Effector memory CD8-positive, alpha-beta T cell (primary cell): Measurements from ENCODE around the gene PEX11A.
A peak's percentile ranks its signal among the peaks of the same experiment; 100 is the strongest.

ENCODE experiments used
- ATAC-seq: fragments of 150-1000 bp; cut with Tn5 transposase; replicated peaks from 2 replicates; pipeline ENCODE4 v1.10.0; 2021; ENCODE audit warnings: mild to moderate bottlenecking, moderate library complexity
- DNase-seq, 3 experiments: peaks; one replicate each; pipeline ENCODE4 v3.0.0; 2021
- H3K27ac Mint-ChIP-seq, 2 donors: one replicate each; pipeline ENCODE4 v1.8.0; 2022; ENCODE audit warnings: mild to moderate bottlenecking in 2 of 2, mixed read lengths in 2 of 2, moderate library complexity in 2 of 2
- H3K27me3 Mint-ChIP-seq, 2 donors: one replicate each; pipeline ENCODE4 v1.8.0; 2022; ENCODE audit warnings: mixed read lengths in 2 of 2
- H3K36me3 Mint-ChIP-seq: one replicate; pipeline ENCODE4 v1.8.0; 2022; ENCODE audit warnings: mild to moderate bottlenecking, moderate library complexity, mixed read lengths; ENCODE audit not compliant: insufficient read depth
- H3K4me1 Mint-ChIP-seq, 2 donors: one replicate each; pipeline ENCODE4 v1.8.0; 2022; ENCODE audit warnings: low read depth in 2 of 2, mixed read lengths in 2 of 2
- H3K4me3 Mint-ChIP-seq, 2 donors: one replicate each; pipeline ENCODE4 v1.8.0; 2022; ENCODE audit warnings: mild to moderate bottlenecking in 2 of 2, mixed read lengths in 2 of 2, moderate library complexity in 2 of 2
- H3K9me3 Mint-ChIP-seq, 2 donors: one replicate each; pipeline ENCODE4 v1.8.0; 2022; ENCODE audit warnings: mixed read lengths in 2 of 2
- total RNA-seq, 9 experiments: gene quantifications; one replicate each; lab custom pipeline; 2026; lab: John Stamatoyannopoulos, UW

Gene PEX11A, protein sequence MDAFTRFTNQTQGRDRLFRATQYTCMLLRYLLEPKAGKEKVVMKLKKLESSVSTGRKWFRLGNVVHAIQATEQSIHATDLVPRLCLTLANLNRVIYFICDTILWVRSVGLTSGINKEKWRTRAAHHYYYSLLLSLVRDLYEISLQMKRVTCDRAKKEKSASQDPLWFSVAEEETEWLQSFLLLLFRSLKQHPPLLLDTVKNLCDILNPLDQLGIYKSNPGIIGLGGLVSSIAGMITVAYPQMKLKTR
- 1.5 to 5.2 (median 2.2) reads per million in 9 experiments for total RNA-seq

DNA sequence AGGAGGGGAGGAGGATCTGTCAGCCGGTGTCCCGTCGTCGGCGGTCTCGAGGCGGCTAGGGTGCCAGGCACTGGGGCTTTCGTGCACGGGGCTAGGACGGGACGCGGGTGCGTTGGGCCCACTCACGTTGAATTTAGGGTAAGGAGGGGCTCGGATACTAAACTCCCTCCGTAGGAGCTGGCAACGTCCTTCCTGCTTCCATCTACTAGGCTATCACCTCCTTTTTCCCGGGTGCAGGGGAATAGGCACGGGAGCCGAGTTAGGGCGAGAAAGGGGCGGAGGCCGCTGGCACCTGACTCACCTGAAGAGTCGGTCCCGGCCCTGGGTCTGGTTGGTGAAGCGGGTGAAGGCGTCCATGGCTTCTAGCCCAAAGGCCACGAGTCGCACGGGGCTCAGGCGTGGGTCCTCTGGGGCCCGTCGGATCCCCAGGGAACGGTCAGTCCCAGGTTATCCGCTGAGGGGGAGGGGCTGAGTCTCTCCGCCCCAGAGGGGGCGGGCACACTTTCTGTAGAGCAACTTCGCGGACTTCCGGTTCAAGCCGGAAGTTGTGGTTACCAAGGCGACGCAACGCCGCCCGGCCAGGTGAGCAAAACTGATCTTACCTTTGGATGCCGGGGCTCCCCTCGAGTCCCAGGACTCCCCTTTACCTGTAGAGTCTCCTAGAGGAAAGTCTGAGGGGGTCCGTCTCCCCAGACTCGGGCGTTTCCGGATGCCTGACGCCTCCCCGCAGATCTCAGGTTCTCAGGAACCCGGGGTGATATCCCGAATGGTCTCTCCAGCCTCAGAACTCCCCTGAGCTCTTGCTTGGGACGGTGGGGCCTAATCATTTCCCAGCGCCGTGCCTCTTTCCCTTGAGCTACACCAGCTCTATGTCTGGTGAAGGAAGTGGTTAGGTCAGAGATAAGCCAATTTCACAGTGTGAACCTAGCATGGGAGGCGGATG lies at the start of gene PEX11A, which contains the start of gene WDR93:
PEX11A (minus strand) TSS at position 479 of the 943 bp plus-strand sequence; CDS start at position 357, 122 bp downstream.
WDR93 (plus strand) TSS at position 536 of the 943 bp plus-strand sequence. CDS start 10,936 bp downstream, outside the sequence.
- H3K36me3 Mint-ChIP-seq = peaks cover 9% of the 10 kb centered on the region
- H3K9me3 Mint-ChIP-seq = no peaks in the 10 kb centered on the region
- no peaks in the 10 kb centered on the region for H3K27me3 Mint-ChIP-seq
- H3K4me1 Mint-ChIP-seq = peaks cover 11 to 19% of the 10 kb centered on the region in 2 donors
- H3K4me3 Mint-ChIP-seq = peak within 1 kb of the TSS; percentile 86 to 94
- DNase-seq (peak; percentile 57 to 66 (median 63)), ATAC-seq (peak; percentile 83)
- peak within 1 kb of the TSS; percentile 89 to 92 for H3K27ac Mint-ChIP-seq

DNA sequence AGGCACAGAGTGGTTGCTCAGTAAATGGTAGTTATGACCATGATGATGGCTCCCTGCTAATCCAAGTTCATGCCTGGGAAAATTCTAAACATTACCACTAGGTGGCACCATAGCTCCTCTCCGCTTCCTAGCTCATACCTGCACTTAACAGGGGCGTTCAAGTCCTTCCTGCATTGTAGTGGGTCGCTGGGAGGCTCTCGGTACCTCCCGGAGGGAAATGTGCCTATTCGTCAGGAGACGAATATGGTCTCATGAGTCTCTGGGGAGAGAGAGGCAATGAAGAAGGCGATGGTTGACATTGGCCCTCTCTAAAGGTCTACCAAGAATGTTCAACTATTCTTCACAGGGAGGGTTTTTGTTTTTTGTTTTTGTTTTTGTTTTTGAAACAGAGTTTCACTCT lies 49.6 kb upstream of the PEX11A start:
- H3K9me3 Mint-ChIP-seq = no peaks in the 10 kb centered on the region
- peaks cover 27 to 41% of the 10 kb centered on the region in 2 donors for H3K27me3 Mint-ChIP-seq
- no peak overlapping the region for H3K4me3 Mint-ChIP-seq
- DNase-seq (peak; percentile 56 to 67 (median 66)), ATAC-seq (peak; percentile 90)
- no peak overlapping the region for H3K27ac Mint-ChIP-seq
- peaks cover 0 to 2% of the 10 kb centered on the region in 2 donors for H3K4me1 Mint-ChIP-seq
- H3K36me3 Mint-ChIP-seq = no peaks in the 10 kb centered on the region

DNA sequence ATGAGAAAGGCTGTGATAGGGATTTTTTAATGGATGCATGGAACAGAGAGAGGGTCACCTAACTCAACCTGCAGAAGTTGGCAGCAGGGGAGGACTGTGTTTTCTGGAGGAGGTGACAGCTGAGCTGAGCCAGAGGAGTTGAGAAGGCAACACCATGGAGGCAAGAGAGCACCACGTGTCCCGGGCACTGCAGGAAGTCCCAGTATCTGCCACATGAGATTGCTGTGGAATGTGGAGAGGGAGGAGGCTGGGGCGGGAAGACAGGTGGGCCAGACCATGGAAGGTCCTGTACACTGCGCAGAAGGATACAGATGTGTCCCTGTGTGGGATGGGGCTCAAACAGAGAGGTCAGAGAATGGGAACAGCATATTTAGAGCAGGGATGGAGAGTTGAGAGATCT lies 45.2 kb upstream of the PEX11A start:
- Mint-ChIP-seq H3K4me3 (no peak overlapping the region), H3K27me3 (peaks cover 42 to 56% of the 10 kb centered on the region in 2 donors), H3K4me1 (peaks cover 0 to 2% of the 10 kb centered on the region in 2 donors), H3K27ac (no peak overlapping the region), H3K9me3 (no peaks in the 10 kb centered on the region), H3K36me3 (no peaks in the 10 kb centered on the region)
- DNase-seq (no peak), ATAC-seq (no peak)

DNA sequence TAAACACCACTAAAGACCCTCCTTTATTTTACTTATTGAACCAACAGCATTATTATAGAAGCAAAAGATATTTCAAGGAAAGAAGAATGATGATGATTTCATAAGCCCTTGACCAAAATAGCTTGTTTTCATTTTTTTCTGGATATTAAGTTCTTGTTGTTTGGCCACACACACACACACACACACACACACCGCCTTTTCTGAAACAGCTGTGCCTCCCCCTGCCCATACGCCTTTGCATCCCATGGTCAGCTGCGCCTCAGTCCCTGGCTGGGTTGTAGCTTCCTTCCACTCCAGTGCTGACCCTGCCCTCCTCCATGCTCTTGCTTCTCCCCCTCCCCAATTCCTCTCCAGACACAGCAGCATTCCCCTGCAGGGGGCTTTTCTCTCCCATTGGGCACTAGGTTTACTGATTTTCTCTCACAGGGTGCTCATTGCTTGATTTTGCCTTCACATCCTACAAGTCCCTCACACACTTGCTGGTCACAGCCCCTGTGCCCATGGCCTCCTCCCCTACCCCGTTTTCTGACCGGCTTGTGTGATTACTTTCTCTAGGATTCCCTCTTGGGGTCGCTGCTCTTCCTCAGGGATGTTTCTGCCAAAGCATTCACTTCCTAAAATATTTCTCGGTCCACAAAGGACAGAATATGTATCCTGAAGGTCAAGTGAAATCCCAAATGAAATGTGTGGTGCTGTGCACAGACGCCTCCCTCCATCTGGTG lies 42.1 kb upstream of the PEX11A start:
- H3K4me1 Mint-ChIP-seq = no peaks in the 10 kb centered on the region
- no peak for DNase-seq
- H3K36me3 Mint-ChIP-seq = no peaks in the 10 kb centered on the region
- H3K9me3 Mint-ChIP-seq = no peaks in the 10 kb centered on the region
- H3K27me3 Mint-ChIP-seq = peaks cover 38 to 63% of the 10 kb centered on the region in 2 donors
- ATAC-seq = no peak
- no peak overlapping the region for H3K27ac Mint-ChIP-seq
- H3K4me3 Mint-ChIP-seq = no peak overlapping the region

DNA sequence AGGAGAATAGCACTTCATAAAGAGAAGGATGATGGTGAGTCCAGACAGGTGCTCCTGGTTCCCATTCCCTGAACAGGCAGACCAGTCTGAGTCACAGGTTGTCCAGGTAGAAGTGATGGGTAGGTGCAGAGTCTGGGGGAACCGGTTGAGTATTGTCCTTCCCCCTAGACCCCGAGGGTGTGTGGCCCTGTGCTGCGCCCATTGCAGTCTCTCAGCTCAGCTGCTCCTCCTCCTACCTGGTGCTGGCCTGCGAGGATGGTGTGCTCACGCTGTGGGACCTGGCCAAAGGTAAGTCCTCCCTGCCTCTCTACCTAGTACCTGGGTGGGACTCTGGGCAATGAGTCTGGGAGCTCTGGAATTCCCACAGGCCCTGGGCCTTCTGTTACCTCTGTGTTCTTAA lies 40.7 kb upstream of the PEX11A start:
- H3K9me3 Mint-ChIP-seq = no peaks in the 10 kb centered on the region
- ATAC-seq (no peak), DNase-seq (no peak)
- no peak overlapping the region for H3K27ac Mint-ChIP-seq
- no peaks in the 10 kb centered on the region for H3K4me1 Mint-ChIP-seq
- no peak overlapping the region for H3K4me3 Mint-ChIP-seq
- no peaks in the 10 kb centered on the region for H3K36me3 Mint-ChIP-seq
- peaks cover 25 to 50% of the 10 kb centered on the region in 2 donors for H3K27me3 Mint-ChIP-seq

DNA sequence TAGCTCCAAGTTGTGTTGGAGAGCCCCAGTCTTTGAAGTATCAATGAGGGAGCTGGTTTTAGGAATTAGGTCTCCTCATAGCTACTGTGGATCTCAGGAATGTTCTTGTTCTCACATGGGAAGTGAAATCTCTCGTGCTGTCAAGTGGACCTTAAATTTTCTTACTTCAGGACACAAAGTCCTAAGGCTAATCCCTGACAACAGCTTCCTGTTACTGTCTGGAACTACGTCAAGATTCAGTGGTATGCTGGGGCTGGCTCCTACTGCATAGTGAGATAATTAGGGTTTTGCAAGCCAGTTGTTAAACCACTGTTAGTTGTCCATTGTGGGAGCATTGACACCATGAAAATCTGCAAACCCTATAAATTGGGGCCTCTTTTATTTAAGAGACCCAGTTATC lies 37.7 kb upstream of the PEX11A start:
- DNase-seq (no peak), ATAC-seq (no peak)
- H3K4me3 Mint-ChIP-seq = no peak overlapping the region
- no peaks in the 10 kb centered on the region for H3K36me3 Mint-ChIP-seq
- H3K9me3 Mint-ChIP-seq = no peaks in the 10 kb centered on the region
- H3K4me1 Mint-ChIP-seq = no peaks in the 10 kb centered on the region
- peaks cover 0 to 27% of the 10 kb centered on the region in 2 donors for H3K27me3 Mint-ChIP-seq
- no peak overlapping the region for H3K27ac Mint-ChIP-seq

DNA sequence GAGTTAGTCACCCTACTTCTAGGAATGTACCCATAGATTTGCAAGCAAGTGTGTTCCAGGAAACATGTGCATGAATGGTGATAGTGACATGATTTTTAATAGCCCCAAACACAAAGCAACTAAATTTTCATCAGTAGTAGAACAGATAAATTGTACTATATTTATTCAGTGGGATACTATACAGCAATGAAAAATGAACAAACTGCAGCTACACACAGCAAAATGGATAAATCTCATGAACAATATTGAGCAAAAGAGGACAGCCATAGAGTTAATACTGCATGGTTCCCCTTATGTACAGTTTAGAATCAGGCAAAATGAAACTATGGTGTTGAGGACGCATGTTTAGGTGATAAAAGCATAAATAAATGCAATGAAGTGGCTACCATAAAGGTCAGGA lies 34.5 kb upstream of the PEX11A start:
- Mint-ChIP-seq H3K9me3 (no peaks in the 10 kb centered on the region), H3K27me3 (peaks cover 28 to 39% of the 10 kb centered on the region in 2 donors), H3K4me1 (no peaks in the 10 kb centered on the region), H3K27ac (no peak overlapping the region), H3K36me3 (no peaks in the 10 kb centered on the region), H3K4me3 (no peak overlapping the region)
- no peak for ATAC-seq
- DNase-seq = no peak

DNA sequence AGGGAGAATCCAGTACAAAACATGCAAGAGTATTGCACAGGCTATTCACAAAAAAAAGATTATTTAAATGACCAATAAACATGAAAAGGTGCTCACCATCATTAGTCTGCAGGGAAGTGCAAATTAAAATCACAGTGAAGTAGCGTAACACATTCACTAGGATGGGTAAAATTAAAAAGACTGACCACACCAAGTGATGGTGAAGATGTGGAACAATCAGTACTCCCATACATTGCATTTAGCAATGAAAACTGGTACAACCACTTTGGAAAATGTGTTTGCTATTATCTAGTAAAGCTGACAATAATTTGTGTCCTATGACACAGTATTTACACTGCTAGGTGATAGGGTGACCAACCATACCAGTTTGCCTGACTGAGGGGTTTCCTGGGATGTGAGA lies 34.1 kb upstream of the PEX11A start:
- Mint-ChIP-seq H3K4me1 (no peaks in the 10 kb centered on the region), H3K36me3 (no peaks in the 10 kb centered on the region)
- no peak for ATAC-seq

DNA sequence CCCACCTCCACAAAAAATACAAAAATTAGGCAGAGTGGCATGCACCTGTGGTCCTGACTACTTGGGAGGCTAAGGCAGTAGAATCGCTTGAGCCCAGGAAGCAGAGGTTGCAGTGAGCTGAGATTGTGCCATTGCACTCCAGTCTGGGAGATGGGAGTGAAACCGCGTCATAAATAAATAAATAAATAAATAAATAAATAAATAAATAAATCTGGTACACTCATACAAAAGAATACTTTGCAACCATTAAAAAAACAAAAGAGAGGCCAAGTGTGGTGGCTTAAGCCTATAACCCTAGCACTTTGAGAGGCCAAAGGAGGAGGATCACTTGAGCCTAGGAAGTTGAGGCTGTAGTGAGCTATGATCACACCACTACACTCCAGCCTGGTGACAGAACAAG lies 32.5 kb upstream of the PEX11A start:
- Mint-ChIP-seq H3K9me3 (no peaks in the 10 kb centered on the region), H3K4me1 (no peaks in the 10 kb centered on the region), H3K27ac (no peak overlapping the region), H3K4me3 (no peak overlapping the region), H3K36me3 (no peaks in the 10 kb centered on the region), H3K27me3 (peaks cover 26 to 32% of the 10 kb centered on the region in 2 donors)
- ATAC-seq = no peak
- no peak for DNase-seq

More for the DNA sequence above, 34.1 kb upstream of the PEX11A start:
- Mint-ChIP-seq H3K27ac (no peak overlapping the region), H3K9me3 (no peaks in the 10 kb centered on the region), H3K4me3 (no peak overlapping the region), H3K27me3 (peaks cover 31 to 37% of the 10 kb centered on the region in 2 donors)
- no peak for DNase-seq

DNA sequence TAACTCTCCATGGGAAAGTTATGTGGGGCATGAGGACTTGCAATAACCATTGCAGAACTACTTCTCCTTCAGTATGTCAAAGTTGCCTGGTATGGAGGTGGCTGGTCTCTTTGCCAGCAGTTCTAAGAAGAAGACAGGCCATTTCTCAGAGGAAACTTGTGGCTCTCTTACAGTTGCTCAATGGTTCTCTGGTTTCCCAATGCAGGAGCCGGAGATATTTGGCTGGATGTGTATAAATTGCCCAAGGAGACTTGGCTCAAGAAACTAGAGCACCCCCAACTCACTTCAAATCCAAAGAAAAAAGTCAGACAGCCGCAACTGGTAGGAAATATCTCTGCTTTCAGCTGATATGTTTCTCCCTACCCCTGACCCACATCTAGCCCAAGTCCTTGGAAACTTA lies 24.2 kb upstream of the PEX11A start:
- H3K27ac Mint-ChIP-seq = no peak overlapping the region
- H3K4me1 Mint-ChIP-seq = no peaks in the 10 kb centered on the region
- no peak overlapping the region for H3K4me3 Mint-ChIP-seq
- no peaks in the 10 kb centered on the region for H3K9me3 Mint-ChIP-seq
- DNase-seq (no peak), ATAC-seq (no peak)
- H3K27me3 Mint-ChIP-seq = peaks cover 0 to 2% of the 10 kb centered on the region in 2 donors
- H3K36me3 Mint-ChIP-seq = peaks cover 3% of the 10 kb centered on the region

DNA sequence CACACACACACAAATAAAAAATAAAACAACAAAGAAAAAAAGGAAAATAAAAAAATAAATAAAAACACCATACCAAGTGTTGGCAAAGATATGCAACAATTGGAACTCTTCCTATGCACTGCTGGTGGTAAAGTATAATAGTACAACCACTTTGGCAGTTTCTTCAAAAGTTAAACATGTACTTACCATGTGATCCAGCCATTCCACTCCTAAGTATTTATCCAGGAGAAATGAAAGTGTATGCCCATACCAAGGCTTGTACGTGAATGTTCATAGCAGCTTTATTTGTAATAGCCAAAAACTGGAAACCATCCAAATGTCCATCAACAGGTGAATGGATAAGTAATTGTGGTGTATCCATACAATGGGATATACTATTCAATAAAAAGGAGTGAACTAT lies 17.0 kb upstream of the PEX11A start:
- H3K27me3 Mint-ChIP-seq = peaks cover 40 to 51% of the 10 kb centered on the region in 2 donors
- H3K9me3 Mint-ChIP-seq = no peaks in the 10 kb centered on the region
- ATAC-seq (no peak), DNase-seq (no peak)
- H3K36me3 Mint-ChIP-seq = peaks cover 2% of the 10 kb centered on the region
- H3K4me3 Mint-ChIP-seq = no peak overlapping the region
- H3K4me1 Mint-ChIP-seq = no peaks in the 10 kb centered on the region
- peak overlapping the region in 1 of 2 donors; percentile 4 for H3K27ac Mint-ChIP-seq

DNA sequence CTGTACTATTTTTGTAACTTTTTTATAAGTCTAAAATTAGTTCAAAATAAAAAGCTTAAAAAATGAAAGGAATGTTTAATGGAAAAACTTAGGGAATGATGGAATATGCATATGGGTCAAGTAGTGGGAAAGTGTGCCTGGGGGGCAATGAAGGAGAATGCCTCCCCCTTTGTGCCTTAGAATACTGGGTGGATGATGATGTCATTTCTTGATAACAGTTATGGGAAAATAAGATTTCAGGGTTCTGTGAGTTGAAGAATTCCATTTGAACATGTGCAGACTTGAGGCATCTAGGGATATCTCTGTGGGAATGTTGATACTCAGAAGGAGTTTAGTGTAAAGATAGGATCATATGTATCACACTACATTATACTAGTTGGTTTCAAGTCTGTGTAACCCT lies 13.9 kb upstream of the PEX11A start:
- Mint-ChIP-seq H3K27ac (no peak overlapping the region), H3K36me3 (peaks cover 2% of the 10 kb centered on the region), H3K4me3 (no peak overlapping the region), H3K27me3 (peaks cover 58 to 71% of the 10 kb centered on the region in 2 donors), H3K4me1 (no peaks in the 10 kb centered on the region), H3K9me3 (no peaks in the 10 kb centered on the region)
- ATAC-seq (no peak), DNase-seq (no peak)

DNA sequence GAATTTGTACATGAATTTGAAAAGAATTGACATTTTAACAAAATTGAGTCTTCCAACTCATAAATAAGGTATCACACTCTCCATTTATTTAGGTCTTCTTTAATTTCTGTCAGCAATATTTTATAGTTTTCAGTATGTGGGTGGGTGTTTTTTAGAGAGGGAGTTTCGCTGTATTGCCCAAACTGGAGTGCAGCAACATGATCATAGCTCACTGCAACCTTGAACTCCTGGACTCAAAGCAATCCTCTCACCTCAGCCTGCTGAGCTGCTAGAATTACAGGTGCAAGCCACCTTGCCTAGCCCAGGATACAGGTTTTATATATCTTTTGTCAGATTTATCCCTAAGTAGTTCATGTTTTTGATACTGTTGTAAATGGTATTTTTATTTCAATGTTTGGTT lies 4.6 kb upstream of the PEX11A start:
- Mint-ChIP-seq H3K9me3 (no peaks in the 10 kb centered on the region), H3K36me3 (peaks cover 8% of the 10 kb centered on the region), H3K4me3 (no peak overlapping the region), H3K27me3 (peaks cover 0 to 6% of the 10 kb centered on the region in 2 donors), H3K4me1 (peaks cover 6% of the 10 kb centered on the region in 2 donors), H3K27ac (no peak overlapping the region)
- no peak for ATAC-seq
- no peak for DNase-seq
